ENCODE data around the gene CRY1.

The CRY1 gene

DNA sequence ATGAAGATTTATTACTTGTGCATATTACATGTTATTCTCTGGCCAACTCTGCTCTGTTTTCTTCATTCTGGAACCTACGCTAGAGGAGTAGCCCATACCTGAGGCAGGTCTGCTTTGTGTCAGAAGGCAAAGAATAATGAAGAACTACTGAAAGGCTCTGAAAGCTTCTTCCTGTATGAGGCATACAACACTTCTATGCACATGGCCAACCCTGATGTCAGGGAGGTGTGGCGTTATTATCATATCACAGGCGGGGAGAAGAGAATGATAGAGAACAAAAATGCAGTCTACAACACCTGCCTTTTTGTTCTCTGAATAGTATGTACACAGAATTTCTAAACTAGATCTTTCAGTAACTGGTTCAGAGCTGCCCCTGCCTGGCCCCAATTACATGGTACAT, 32.5 kb upstream of the CRY1 start:
- in situ Hi-C loops (cut with HindIII; ENCODE audit: low sequenced_read_pairs) = no loop called here
- TF ChIP-seq, protein P1, sequence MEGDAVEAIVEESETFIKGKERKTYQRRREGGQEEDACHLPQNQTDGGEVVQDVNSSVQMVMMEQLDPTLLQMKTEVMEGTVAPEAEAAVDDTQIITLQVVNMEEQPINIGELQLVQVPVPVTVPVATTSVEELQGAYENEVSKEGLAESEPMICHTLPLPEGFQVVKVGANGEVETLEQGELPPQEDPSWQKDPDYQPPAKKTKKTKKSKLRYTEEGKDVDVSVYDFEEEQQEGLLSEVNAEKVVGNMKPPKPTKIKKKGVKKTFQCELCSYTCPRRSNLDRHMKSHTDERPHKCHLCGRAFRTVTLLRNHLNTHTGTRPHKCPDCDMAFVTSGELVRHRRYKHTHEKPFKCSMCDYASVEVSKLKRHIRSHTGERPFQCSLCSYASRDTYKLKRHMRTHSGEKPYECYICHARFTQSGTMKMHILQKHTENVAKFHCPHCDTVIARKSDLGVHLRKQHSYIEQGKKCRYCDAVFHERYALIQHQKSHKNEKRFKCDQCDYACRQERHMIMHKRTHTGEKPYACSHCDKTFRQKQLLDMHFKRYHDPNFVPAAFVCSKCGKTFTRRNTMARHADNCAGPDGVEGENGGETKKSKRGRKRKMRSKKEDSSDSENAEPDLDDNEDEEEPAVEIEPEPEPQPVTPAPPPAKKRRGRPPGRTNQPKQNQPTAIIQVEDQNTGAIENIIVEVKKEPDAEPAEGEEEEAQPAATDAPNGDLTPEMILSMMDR (IDR thresholded peaks at IDR 0.05; ENCODE audit: low read depth, low read length, missing control alignments) = no peak
- DNase-seq (ENCODE audit: low read depth) = no peak
- no peak overlapping the region for H3K4me3 ChIP-seq (ENCODE audit: low read depth, low read length)

DNA sequence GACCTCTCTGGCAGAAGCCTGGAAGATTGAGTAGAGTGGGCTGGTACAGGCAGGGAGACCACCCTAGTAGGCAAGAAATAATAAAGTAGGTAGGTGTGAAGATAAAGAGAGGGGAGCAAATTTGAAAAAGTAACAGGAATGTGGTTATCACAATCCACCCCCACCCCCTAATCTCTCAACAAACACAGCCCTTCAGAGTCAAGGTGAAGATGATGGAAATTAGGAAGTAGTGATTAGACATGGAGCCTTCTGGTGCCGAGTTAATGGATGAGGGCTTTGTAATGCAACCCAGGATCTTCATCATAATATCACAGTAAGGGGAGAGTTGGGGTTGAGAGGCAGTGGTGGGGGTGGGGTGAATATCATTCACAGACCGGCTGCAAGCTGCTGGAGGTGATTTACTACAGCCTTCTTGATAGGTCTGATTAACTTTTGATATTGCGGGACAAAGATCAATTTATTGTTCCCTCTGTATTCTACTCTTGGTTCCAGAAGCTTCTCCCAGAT, 29.2 kb upstream of the CRY1 start:
- H3K4me3 ChIP-seq (ENCODE audit: low read depth, low read length) = no peak overlapping the region
- TF ChIP-seq, protein P1 (IDR thresholded peaks at IDR 0.05; ENCODE audit: low read depth, low read length, missing control alignments) = no peak
- no peak for DNase-seq (ENCODE audit: low read depth)
- in situ Hi-C loops (cut with HindIII; ENCODE audit: low sequenced_read_pairs) = loop anchor here (5.0 kb wide), 1 partner anchor 480 kb away; no protein-coding TSS in a partner anchor

DNA sequence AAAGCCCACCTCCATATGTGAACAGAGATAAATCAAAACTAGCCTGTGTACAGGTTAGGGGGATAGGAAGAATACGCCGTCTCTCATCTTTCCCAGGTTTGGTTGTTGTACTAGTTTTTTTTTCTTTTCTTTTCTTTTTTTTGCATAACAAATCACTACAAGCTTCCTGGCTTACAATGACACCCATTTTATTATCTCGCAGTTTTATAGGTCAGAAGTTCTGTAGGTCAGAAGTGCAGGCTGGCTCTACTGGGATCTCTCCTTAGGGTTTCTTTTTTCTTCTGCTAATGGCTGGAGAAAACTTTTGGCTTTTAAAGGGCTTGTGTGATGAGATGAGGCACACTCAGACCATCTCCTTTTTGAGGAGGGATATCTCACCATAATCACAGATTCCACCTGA, 25.7 kb upstream of the CRY1 start:
- TF ChIP-seq, protein P1 (IDR thresholded peaks at IDR 0.05; ENCODE audit: low read depth, low read length, missing control alignments) = no peak
- no peak for DNase-seq (ENCODE audit: low read depth)
- no peak overlapping the region for H3K4me3 ChIP-seq (ENCODE audit: low read depth, low read length)
- in situ Hi-C loops (cut with HindIII; ENCODE audit: low sequenced_read_pairs) = no loop called here

DNA sequence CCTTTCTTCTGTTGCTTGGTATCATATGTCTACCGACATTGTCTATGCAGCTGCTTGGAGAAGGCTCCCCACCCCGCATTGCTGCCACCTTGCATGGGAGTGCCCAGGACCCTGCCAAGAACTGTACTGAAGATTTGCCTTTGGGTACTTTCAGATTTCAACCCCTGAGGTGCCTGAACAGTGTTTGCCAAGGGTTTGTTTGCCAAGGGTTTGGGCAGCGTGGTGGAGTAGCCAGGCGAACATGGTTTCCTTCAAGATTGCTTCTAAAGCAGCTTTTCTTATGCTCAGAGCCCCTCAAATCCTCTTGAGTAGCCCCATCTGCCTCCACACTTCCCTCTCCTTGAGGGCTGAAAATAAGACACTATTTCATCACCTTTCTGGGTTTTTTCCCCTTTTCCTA, 25.3 kb upstream of the CRY1 start:
- DNase-seq (ENCODE audit: low read depth) = no peak
- no peak overlapping the region for H3K4me3 ChIP-seq (ENCODE audit: low read depth, low read length)
- TF ChIP-seq, protein P1 (IDR thresholded peaks at IDR 0.05; ENCODE audit: low read depth, low read length, missing control alignments) = no peak
- in situ Hi-C loops (cut with HindIII; ENCODE audit: low sequenced_read_pairs) = no loop called here

DNA sequence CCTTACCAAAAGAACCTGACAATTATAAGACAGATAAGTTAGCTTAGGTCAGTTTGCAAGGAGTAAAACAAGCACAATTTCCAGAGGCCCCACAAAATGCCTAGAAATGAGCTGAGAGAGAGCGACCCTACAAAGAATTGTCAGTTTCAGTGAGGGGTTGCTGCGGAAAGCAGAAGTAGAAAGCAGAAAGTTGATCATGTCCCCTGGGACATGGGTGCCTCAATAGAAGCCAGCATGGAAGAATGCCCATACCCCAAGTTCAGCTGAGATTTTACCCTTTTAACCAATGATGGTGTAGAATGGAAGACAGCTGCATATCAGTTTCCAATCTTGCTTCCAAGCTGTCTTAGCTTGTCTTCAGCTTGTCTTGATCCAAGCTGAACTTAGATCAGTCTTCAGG, 21.8 kb upstream of the CRY1 start:
- H3K4me3 ChIP-seq (ENCODE audit: low read depth, low read length) = no peak overlapping the region
- TF ChIP-seq, protein P1 (IDR thresholded peaks at IDR 0.05; ENCODE audit: low read depth, low read length, missing control alignments) = no peak
- no peak for DNase-seq (ENCODE audit: low read depth)
- in situ Hi-C loops (cut with HindIII; ENCODE audit: low sequenced_read_pairs) = no loop called here

DNA sequence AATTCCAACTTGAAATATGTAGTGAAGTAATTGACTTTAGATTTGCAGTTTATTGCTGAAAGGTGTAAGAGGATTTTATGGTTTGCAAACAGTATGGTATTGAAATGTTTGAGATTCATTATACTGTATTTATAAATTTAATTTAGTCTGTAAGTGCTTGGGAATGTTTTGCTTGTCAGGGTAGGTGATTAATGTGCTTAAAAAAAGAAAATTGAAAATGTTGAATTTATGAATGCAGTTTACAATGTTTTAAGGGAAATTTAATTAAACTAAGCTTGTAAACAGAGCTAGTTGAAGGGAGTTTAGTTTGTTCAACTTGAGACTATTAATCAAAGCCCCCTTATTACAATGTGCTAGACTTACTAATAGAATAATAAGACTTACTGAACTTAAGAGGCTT, 18.0 kb upstream of the CRY1 start:
- in situ Hi-C loops (cut with HindIII; ENCODE audit: low sequenced_read_pairs) = no loop called here
- DNase-seq (ENCODE audit: low read depth) = no peak
- TF ChIP-seq, protein P1 (IDR thresholded peaks at IDR 0.05; ENCODE audit: low read depth, low read length, missing control alignments) = no peak

More for the DNA sequence above, 18.0 kb upstream of the CRY1 start:
- H3K4me3 ChIP-seq (ENCODE audit: low read depth, low read length) = no peak overlapping the region

Measured in astrocyte of the cerebellum (primary cell).